ENCODE data around the gene DNASE1L2.

The DNASE1L2 gene

DNA sequence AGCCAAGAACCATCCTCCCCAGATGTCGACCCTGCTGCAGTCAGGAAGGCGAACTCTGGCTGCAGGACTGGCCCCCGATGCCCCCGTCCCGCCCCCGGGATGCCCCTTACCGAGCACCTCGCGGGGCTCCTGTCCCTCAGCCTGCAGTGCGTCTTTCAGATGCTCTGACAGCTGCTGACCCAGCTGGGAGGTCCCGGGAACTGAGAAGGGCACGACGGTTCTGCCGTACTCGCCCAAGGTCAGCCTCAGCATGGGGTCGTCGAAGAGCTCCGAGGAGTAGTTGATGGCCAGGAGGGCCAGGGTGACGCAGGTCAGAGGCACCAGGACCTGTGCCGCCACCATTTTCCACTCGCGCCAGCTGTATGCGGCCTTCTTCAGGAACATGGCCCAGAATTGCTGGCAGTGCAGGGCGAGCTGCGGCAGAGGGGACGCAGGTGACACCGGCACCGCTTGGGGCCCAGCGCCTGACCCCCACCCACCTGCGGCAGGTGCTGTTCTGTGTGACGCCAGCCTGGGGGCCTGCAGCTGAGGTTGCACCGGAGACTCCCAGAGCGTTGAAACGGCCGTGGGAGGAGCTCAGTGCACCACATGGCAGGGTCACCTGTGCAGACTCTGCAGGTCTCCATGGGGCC lies 51.8 kb downstream of the DNASE1L2 start:
- no peak for DNase-seq (ENCODE audit: low spot score)

Measured in CD4-positive, alpha-beta T cell treated with Interleukin-6 at 100 ng/mL for 8 hours (primary cell).